ENCODE measurements around the gene PRDM15.

GRCh38 chr21:41921021-41921420 lies 41.9 kb upstream of the PRDM15 start:
- TF ChIP-seq CTCF (IDR thresholded peaks at IDR 0.05) (no peak), POLR2A (IDR thresholded peaks at IDR 0.05) (no peak), POLR2AphosphoS5 (IDR thresholded peaks at IDR 0.05) (no peak), EP300 (IDR thresholded peaks at IDR 0.05) (no peak)

Measured in suprapubic skin (tissue), 4 donors.